H1 (cell line): ENCODE data around the gene ZNF44. TPM values are rescaled to one million over a fixed set of nuclear protein-coding genes. Genes with fewer than 3 reads are reported as not detected.

ENCODE experiments used
- BACH1 ChIP-seq: IDR thresholded peaks from 2 replicates; pipeline ENCODE4 v1.6.1; 2012; ENCODE audit warnings: low read length, improper control_type of control experiment
- BCL11A ChIP-seq, 2 experiments: IDR thresholded peaks; one replicate each; pipeline ENCODE4 v1.6.1; 2011; ENCODE audit warnings: low read depth in 2 of 2, low read length in 2 of 2, mild to moderate bottlenecking in 2 of 2
- RFX5 ChIP-seq: IDR thresholded peaks from 2 replicates; pipeline ENCODE4 v1.6.1; 2011; ENCODE audit warnings: low read depth, low read length, improper control_type of control experiment, borderline replicate concordance
- SIX5 ChIP-seq: IDR thresholded peaks from 2 replicates; pipeline ENCODE4 v1.6.1; 2011; ENCODE audit warnings: mild to moderate bottlenecking, low read depth, low read length
- SP1 ChIP-seq: IDR thresholded peaks from 2 replicates; pipeline ENCODE4 v1.6.1; 2011; ENCODE audit warnings: low read depth, low read length
- polyA plus RNA-seq, 7 experiments: library from polyadenylated mRNA; depleted of rRNA in 3 of 7; stranded (reverse) in 5 of 7; unstranded in 2 of 7; fragments of >200 nt in 5 of 7; fragments of 200-250 nt in 2 of 7; gene quantifications; 1 replicate in 5 of 7; 2 replicates in 1 of 7; 4 replicates in 1 of 7; pipeline versions ENCODE4 v1.2.1 to v1.2.3, GENCODE V29; 2011 to 2013; ENCODE audit warnings: missing spikeins in 2 of 7, mixed read lengths in 2 of 7
- total RNA-seq: library from RNA; stranded (reverse); fragmentation: NEBNext Ultra II Directional; extraction: Animal tissue kit (Norgen Biotek cat#: 25700); gene quantifications from 2 replicates; pipeline ENCODE4 v1.2.1, GENCODE V29; 2021

ZNF44 gene
- total and polyA plus RNA-seq, 2 of the 8 experiments (the other 6 are each of a cell fraction or from before 2014, with no cell fraction given), result 1.3 to 2.8 TPM

GRCh38 chr19:12333162-12334159, 38.8 kb upstream of the ZNF44 start, which contains the start of gene ZNF563 (continued):
- TF ChIP-seq RFX5 (peak; percentile 3; the same call in 1 of the 2 replicates), SIX5 (no peak), BCL11A (IDR thresholded peaks at IDR 0.05; ENCODE audit: low read depth in 2 of 2, low read length in 2 of 2) (no peak), SP1 (peak; percentile 97), BACH1 (no peak)
